DOHH2 (cell line): Measurements from ENCODE around the gene SLC34A3.

ENCODE experiments used
- H3F3A ChIP-seq: fragments of 200-600 bp; sonication (generic), shearing (Covaris generic); 2 replicates; pipeline ENCODE4 v1.6.0; 2016; ENCODE audit warnings: antibody characterized with exemption, mild to moderate bottlenecking; ENCODE audit not compliant: control insufficient read depth, insufficient read depth
- H3K27ac ChIP-seq: fragments of 200-600 bp; sonication (generic); 2 replicates; pipeline ENCODE4 v1.5.1; 2014; ENCODE audit warnings: low read depth, mild to moderate bottlenecking, low read length, moderate library complexity
- H3K27me3 ChIP-seq: fragments of 200-600 bp; sonication (generic); 2 replicates; pipeline ENCODE4 v1.6.1; 2014; ENCODE audit warnings: mild to moderate bottlenecking, low read length, mixed read lengths; ENCODE audit not compliant: control insufficient read depth
- H3K36me3 ChIP-seq: fragments of 200-600 bp; sonication (generic); 2 replicates; pipeline ENCODE4 v1.6.1; 2014; ENCODE audit warnings: mild to moderate bottlenecking, low read length, moderate library complexity, mixed read lengths; ENCODE audit not compliant: control insufficient read depth
- H3K4me1 ChIP-seq: fragments of 200-600 bp; sonication (generic); 2 replicates; pipeline ENCODE4 v1.6.1; 2014; ENCODE audit warnings: mild to moderate bottlenecking, low read length, mixed read lengths; ENCODE audit not compliant: control insufficient read depth
- H3K4me2 ChIP-seq: fragments of 200-600 bp; sonication (generic); 2 replicates; pipeline ENCODE4 v1.6.0; 2014; ENCODE audit warnings: mild to moderate bottlenecking, low read length, moderate library complexity
- H3K4me3 ChIP-seq: fragments of 200-600 bp; sonication (generic); 2 replicates; pipeline ENCODE4 v1.5.1; 2014; ENCODE audit warnings: mild to moderate bottlenecking, low read length, mixed read lengths
- H3K79me2 ChIP-seq: fragments of 200-600 bp; sonication (generic); 2 replicates; pipeline ENCODE4 v1.6.1; 2014; ENCODE audit warnings: mild to moderate bottlenecking, low read length, mixed read lengths; ENCODE audit not compliant: control insufficient read depth
- H3K9me2 ChIP-seq: fragments of 200-600 bp; sonication (generic); replicated peaks from 2 replicates; pipeline ENCODE4 v1.6.1; 2014; ENCODE audit warnings: mild to moderate bottlenecking, low read length, mixed read lengths; ENCODE audit not compliant: control insufficient read depth
- H3K9me3 ChIP-seq: fragments of 200-600 bp; sonication (generic); 2 replicates; pipeline ENCODE4 v1.6.1; 2014; ENCODE audit warnings: antibody characterized with exemption, low read length, mixed read lengths; ENCODE audit not compliant: control insufficient read depth, insufficient read depth
- H4K20me1 ChIP-seq: fragments of 200-600 bp; sonication (generic); 2 replicates; pipeline ENCODE4 v1.6.0; 2014; ENCODE audit warnings: low read depth, mild to moderate bottlenecking, antibody characterized with exemption, low read length, moderate library complexity; ENCODE audit not compliant: control insufficient read depth, insufficient read depth
- CTCF ChIP-seq: fragments of 200-600 bp; sonication (generic); IDR thresholded peaks from one replicate; pipeline ENCODE4 v1.5.1; 2014; ENCODE audit warnings: antibody characterized with exemption, mild to moderate bottlenecking, low read depth, low read length; ENCODE audit not compliant: poor library complexity, severe bottlenecking
- EZH2phosphoT487 ChIP-seq: fragments of 200-600 bp; sonication (generic); IDR thresholded peaks from 2 replicates; pipeline ENCODE4 v1.6.1; 2017; ENCODE audit warnings: borderline replicate concordance, mild to moderate bottlenecking, antibody characterized with exemption, low read length, moderate library complexity, mixed read lengths

The SLC34A3 gene

GRCh38 chr9:137235424-137236237 is 4.9 kb downstream of the SLC34A3 start:
- Histone ChIP-seq H3K79me2 (peaks cover 33% of the 10 kb centered on the region), H3K4me3 (peak overlapping the region; percentile 59), H3F3A (no peaks in the 10 kb centered on the region), H3K4me2 (peak overlapping the region; percentile 66), H3K9me3 (no peaks in the 10 kb centered on the region), H3K36me3 (peaks cover 3% of the 10 kb centered on the region), H3K27ac (peak overlapping the region; percentile 3; the same call in 1 of the 2 replicates), H4K20me1 (no peaks in the 10 kb centered on the region), H3K9me2 (no peaks in the 10 kb centered on the region), H3K27me3 (no peaks in the 10 kb centered on the region), H3K4me1 (peaks cover 52% of the 10 kb centered on the region)
- TF ChIP-seq CTCF (peak; percentile 34), EZH2phosphoT487 (no peak)

- Histone ChIP-seq H3K4me2 (peak overlapping the region; percentile 66), H3F3A (no peaks in the 10 kb centered on the region), H3K9me2 (no peaks in the 10 kb centered on the region), H3K4me3 (peak overlapping the region; percentile 59), H4K20me1 (no peaks in the 10 kb centered on the region), H3K9me3 (no peaks in the 10 kb centered on the region), H3K27me3 (no peaks in the 10 kb centered on the region), H3K36me3 (peaks cover 3% of the 10 kb centered on the region), H3K79me2 (peaks cover 35% of the 10 kb centered on the region), H3K27ac (peak overlapping the region; percentile 24; the same call in 1 of the 2 replicates), H3K4me1 (peaks cover 52% of the 10 kb centered on the region)
- TF ChIP-seq EZH2phosphoT487, result no peak
- peak; percentile 100 for TF ChIP-seq CTCF
Measured at GRCh38 chr9:137236238-137236935, 5.7 kb downstream of the SLC34A3 start.

- Histone ChIP-seq H3K79me2 (peaks cover 41% of the 10 kb centered on the region), H3K4me3 (peak overlapping the region; percentile 59), H3K4me1 (peaks cover 53% of the 10 kb centered on the region), H3K36me3 (peaks cover 8% of the 10 kb centered on the region), H3K9me2 (no peaks in the 10 kb centered on the region), H3K27me3 (no peaks in the 10 kb centered on the region), H3K27ac (peak overlapping the region; percentile 24; the same call in 1 of the 2 replicates), H3K9me3 (no peaks in the 10 kb centered on the region), H3K4me2 (peak overlapping the region; percentile 66), H4K20me1 (peaks cover 4% of the 10 kb centered on the region), H3F3A (peaks cover 2% of the 10 kb centered on the region)
- no peak for TF ChIP-seq EZH2phosphoT487
- no peak for TF ChIP-seq CTCF
Measured at GRCh38 chr9:137236936-137237421, 6.3 kb downstream of the SLC34A3 start.
